PC-3 (cell line): ENCODE data around the gene IBA57. TPM values are rescaled to one million over a fixed set of nuclear protein-coding genes. Genes with fewer than 3 reads are reported as not detected.
A peak's percentile ranks its signal among the peaks of the same experiment; 100 is the strongest.

Experiments
- ATAC-seq: fragments of 200-7000 bp; cut with Tn5 transposase; 2 replicates; pipeline ENCODE4 v1.9.1; 2020; ENCODE audit warnings: mild to moderate bottlenecking, moderate library complexity
- BruUV-seq: library from RNA; stranded (reverse); fragments of 400-500 nt; replicated peaks from 2 replicates; lab custom pipeline; 2021; lab: Mats Ljungman, UMichigan
- CTCF ChIA-PET: fragments of 300-600 bp; sonication (Branson Sonifier 250); formaldehyde crosslinking; loops from one replicate; lab custom pipeline; 2022; ENCODE audit warnings: antibody characterized with exemption; lab: Charles Lee
- POLR2A ChIA-PET: fragments of 300-600 bp; sonication (Branson Sonifier 250); formaldehyde crosslinking; loops from one replicate; lab custom pipeline; 2022; ENCODE audit warnings: antibody characterized with exemption; ENCODE audit not compliant: unreplicated experiment; lab: Charles Lee
- DNase-seq: peaks from one replicate; pipeline ENCODE4 v3.0.0-alpha.2; 2015
- H2AFZ ChIP-seq: fragments of 300-600 bp; sonication (generic); 2 replicates; pipeline ENCODE4 v1.6.0; 2016; ENCODE audit warnings: antibody characterized with exemption, low read length
- H3F3A ChIP-seq: fragments of 300-600 bp; sonication (generic); one replicate; pipeline ENCODE4 v1.6.0; 2017; ENCODE audit warnings: antibody characterized with exemption, low read length, control low read depth, mild to moderate bottlenecking; ENCODE audit not compliant: unreplicated experiment
- H3K27ac ChIP-seq: fragments of 300-600 bp; sonication (generic); 2 replicates; pipeline ENCODE4 v1.5.1; 2016; ENCODE audit warnings: mild to moderate bottlenecking, low read length
- H3K27me3 ChIP-seq: fragments of 300-600 bp; sonication (generic); 2 replicates; pipeline ENCODE4 v1.6.1; 2016; ENCODE audit warnings: low read length, mixed read lengths
- H3K36me3 ChIP-seq: fragments of 300-600 bp; sonication (generic); 2 replicates; pipeline ENCODE4 v1.6.1; 2016; ENCODE audit warnings: low read depth, mixed run types, low read length, mixed read lengths
- H3K4me1 ChIP-seq: fragments of 300-600 bp; sonication (generic); 2 replicates; pipeline ENCODE4 v1.5.1; 2016; ENCODE audit warnings: low read length; ENCODE audit not compliant: insufficient read depth
- H3K4me2 ChIP-seq: fragments of 300-600 bp; sonication (generic); 2 replicates; pipeline ENCODE4 v1.6.0; 2016; ENCODE audit warnings: low read length
- H3K4me3 ChIP-seq: fragments of 300-600 bp; sonication (generic); 2 replicates; pipeline ENCODE4 v1.5.1; 2016; ENCODE audit warnings: mild to moderate bottlenecking, low read length, mixed read lengths
- H3K79me2 ChIP-seq: fragments of 300-600 bp; sonication (generic); 2 replicates; pipeline ENCODE4 v1.6.1; 2017; ENCODE audit warnings: low read length, mixed read lengths
- H3K9ac ChIP-seq: fragments of 300-600 bp; sonication (generic); 2 replicates; pipeline ENCODE4 v1.6.0; 2016; ENCODE audit warnings: mild to moderate bottlenecking, low read length
- H3K9me2 ChIP-seq: fragments of 300-600 bp; sonication (generic); replicated peaks from 2 replicates; pipeline ENCODE4 v1.6.1; 2016; ENCODE audit warnings: mixed run types, low read length, mixed read lengths
- H3K9me3 ChIP-seq: fragments of 300-600 bp; sonication (generic); 2 replicates; pipeline ENCODE4 v1.6.1; 2016; ENCODE audit warnings: low read length, mixed read lengths
- H4K20me1 ChIP-seq: fragments of 300-600 bp; sonication (generic); 2 replicates; pipeline ENCODE4 v1.6.1; 2016; ENCODE audit warnings: low read length, mixed read lengths
- EZH2 ChIP-seq: fragments of 300-600 bp; sonication (generic); IDR thresholded peaks from one replicate; pipeline ENCODE4 v1.6.1; 2017; ENCODE audit warnings: antibody characterized with exemption, mild to moderate bottlenecking, low read length; ENCODE audit not compliant: unreplicated experiment
- EZH2phosphoT487 ChIP-seq: fragments of 300-600 bp; sonication (generic); IDR thresholded peaks from 2 replicates; pipeline ENCODE4 v1.6.1; 2018; ENCODE audit warnings: mild to moderate bottlenecking, antibody characterized with exemption, low read length, borderline replicate concordance
- intact Hi-C: fragments of 100-400 bp; cut with micrococcal nuclease; formaldehyde crosslinking; loops from 2 replicates; pipeline ENCODE4 v1.9.0; 2023
- total RNA-seq: library from RNA; depleted of rRNA; stranded (reverse); fragments of >200 nt; gene quantifications from 2 replicates; pipeline ENCODE4 v1.2.3, GENCODE V29; 2014
- TF ChIP-seq, protein P1 (sequence below): fragments of 300-600 bp; sonication (generic); conservative IDR thresholded peaks from 2 replicates; pipeline ENCODE4 v1.5.1; 2017; ENCODE audit warnings: antibody characterized with exemption, low read depth, mild to moderate bottlenecking, low read length

Gene IBA57
- total RNA-seq, 1 experiment from 2014 or later = 18.3 TPM

DNA sequence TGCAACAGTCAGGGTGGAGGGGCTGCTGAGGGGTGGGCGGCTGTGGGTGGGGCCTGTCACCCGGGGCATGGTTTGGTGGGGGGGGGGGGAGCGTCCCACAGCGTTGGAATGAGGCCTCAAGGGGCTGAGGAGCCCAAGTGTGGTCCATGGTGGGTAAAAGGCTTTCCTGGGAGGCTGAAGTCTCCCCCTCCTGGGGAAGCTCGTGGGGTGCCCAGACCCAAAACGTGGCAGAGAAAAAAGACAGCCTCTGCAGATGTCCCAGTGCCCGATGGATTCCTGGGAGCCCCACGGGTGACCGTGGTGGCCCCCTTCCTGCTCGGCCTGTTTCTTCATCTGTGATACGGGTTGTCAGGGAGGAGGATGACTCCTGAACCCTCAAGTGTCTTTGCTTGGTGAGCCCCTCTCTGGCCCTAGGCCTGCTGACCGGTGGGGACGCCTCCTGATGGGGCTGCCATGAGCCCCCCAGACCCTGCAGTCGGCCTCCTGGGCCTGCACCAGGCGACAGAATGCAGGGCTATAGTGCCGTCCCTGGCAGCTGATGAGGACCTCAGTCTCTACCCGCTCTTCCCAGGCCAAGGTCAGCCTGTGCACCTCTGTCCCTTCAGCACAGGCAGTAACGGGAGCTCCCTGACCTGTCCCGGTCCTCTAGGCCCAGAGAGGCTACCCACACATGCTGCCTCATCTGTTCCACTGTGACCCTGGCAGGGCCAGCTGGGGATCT lies 43.4 kb downstream of the IBA57 start:
- ChIA-PET POLR2A (no interaction called here), CTCF (no interaction called here)
- Histone ChIP-seq H3K9me2 (no peaks in the 10 kb centered on the region), H3K4me3 (no peak overlapping the region), H3K9me3 (no peaks in the 10 kb centered on the region), H3K79me2 (no peaks in the 10 kb centered on the region), H3K4me1 (no peaks in the 10 kb centered on the region), H3K27ac (no peak overlapping the region), H3K9ac (no peak overlapping the region), H3K27me3 (no peaks in the 10 kb centered on the region), H3K4me2 (no peak overlapping the region), H2AFZ (no peak overlapping the region), H3K36me3 (no peaks in the 10 kb centered on the region), H4K20me1 (no peaks in the 10 kb centered on the region), H3F3A (no peaks in the 10 kb centered on the region)
- no TSS peak for BruUV-seq
- TF ChIP-seq EZH2 (no peak), EZH2phosphoT487 (no peak)
- TF ChIP-seq, protein P1, sequence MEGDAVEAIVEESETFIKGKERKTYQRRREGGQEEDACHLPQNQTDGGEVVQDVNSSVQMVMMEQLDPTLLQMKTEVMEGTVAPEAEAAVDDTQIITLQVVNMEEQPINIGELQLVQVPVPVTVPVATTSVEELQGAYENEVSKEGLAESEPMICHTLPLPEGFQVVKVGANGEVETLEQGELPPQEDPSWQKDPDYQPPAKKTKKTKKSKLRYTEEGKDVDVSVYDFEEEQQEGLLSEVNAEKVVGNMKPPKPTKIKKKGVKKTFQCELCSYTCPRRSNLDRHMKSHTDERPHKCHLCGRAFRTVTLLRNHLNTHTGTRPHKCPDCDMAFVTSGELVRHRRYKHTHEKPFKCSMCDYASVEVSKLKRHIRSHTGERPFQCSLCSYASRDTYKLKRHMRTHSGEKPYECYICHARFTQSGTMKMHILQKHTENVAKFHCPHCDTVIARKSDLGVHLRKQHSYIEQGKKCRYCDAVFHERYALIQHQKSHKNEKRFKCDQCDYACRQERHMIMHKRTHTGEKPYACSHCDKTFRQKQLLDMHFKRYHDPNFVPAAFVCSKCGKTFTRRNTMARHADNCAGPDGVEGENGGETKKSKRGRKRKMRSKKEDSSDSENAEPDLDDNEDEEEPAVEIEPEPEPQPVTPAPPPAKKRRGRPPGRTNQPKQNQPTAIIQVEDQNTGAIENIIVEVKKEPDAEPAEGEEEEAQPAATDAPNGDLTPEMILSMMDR = no peak
- ATAC-seq (no peak), DNase-seq (no peak)
- intact Hi-C loops = no loop called here

DNA sequence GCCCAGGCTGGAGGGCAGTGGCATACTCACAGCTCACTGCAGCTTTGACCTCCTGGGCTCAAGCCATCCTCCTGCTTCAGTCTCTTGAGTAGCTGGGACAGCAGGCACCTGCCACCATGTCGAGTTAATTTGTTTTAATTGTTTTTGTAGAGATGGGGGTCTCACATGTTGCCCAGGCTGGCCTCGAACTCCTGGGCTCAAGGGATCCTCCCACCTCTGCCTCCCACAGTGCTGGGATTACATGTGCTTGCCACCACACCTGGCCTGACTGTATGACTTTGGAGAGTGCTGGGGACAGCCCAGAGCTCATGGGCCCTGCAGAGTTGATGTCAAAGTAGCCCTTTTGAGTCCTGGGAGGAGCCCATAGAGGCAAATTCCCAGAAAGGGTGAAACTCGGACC lies 44.1 kb downstream of the IBA57 start:
- intact Hi-C loops = no loop called here
- Histone ChIP-seq H4K20me1 (no peaks in the 10 kb centered on the region), H3K4me2 (no peak overlapping the region), H3K36me3 (no peaks in the 10 kb centered on the region), H3K4me3 (no peak overlapping the region), H3K9me2 (no peaks in the 10 kb centered on the region), H3K27ac (no peak overlapping the region), H2AFZ (no peak overlapping the region), H3K9me3 (no peaks in the 10 kb centered on the region), H3K9ac (no peak overlapping the region), H3K79me2 (no peaks in the 10 kb centered on the region), H3K4me1 (no peaks in the 10 kb centered on the region), H3K27me3 (no peaks in the 10 kb centered on the region), H3F3A (no peaks in the 10 kb centered on the region)
- no peak for DNase-seq
- POLR2A ChIA-PET = no interaction called here
- no peak for ATAC-seq
- BruUV-seq = no TSS peak
- TF ChIP-seq, protein P1 = no peak
- no peak for TF ChIP-seq EZH2phosphoT487
- TF ChIP-seq EZH2 = no peak
- CTCF ChIA-PET = no interaction called here

DNA sequence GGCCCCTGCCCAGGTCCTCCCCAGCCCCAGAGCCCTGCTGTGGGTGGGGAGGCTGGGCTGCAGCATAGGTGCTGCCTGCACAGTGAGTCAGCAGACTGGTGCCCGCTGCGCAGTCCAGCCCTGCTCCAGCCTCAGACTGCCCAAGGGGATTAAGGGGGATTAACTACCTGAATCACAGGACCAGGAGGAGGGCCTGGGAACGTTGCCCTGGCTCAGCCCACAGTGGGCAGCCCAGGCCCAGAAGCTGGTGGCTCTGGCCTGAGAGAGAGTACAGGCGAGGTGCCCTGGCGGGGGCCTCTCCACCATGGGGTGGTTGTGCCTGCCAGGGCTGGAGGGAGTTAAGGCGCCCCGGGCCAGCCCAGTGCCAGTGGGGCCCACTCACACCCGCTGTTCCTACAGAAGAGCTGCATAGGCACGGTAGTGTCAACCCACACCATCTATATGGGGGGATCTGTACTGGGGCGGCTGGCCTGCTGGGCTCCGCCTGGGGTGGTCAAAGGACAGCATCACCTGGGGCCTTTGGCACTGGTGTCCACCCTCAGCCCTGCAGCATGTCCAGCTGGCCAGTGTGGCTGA lies 44.6 kb downstream of the IBA57 start:
- H3K79me2 ChIP-seq = no peaks in the 10 kb centered on the region
- DNase-seq = peak; percentile 70
- no peak overlapping the region for H2AFZ ChIP-seq
- no peaks in the 10 kb centered on the region for H4K20me1 ChIP-seq
- H3K9ac ChIP-seq = no peak overlapping the region
- no peak overlapping the region for H3K27ac ChIP-seq
- H3K4me1 ChIP-seq = no peaks in the 10 kb centered on the region
- no peaks in the 10 kb centered on the region for H3F3A ChIP-seq
- ATAC-seq = peak; percentile 42
- H3K27me3 ChIP-seq = no peaks in the 10 kb centered on the region
- no peak overlapping the region for H3K4me2 ChIP-seq
- CTCF ChIA-PET = no interaction called here
- no peaks in the 10 kb centered on the region for H3K9me3 ChIP-seq
- H3K4me3 ChIP-seq = no peak overlapping the region
- POLR2A ChIA-PET = no interaction called here
- H3K36me3 ChIP-seq = no peaks in the 10 kb centered on the region
- intact Hi-C loops = no loop called here
- BruUV-seq = no TSS peak
- no peaks in the 10 kb centered on the region for H3K9me2 ChIP-seq
- TF ChIP-seq, protein P1 = no peak
- TF ChIP-seq EZH2 = no peak
- TF ChIP-seq EZH2phosphoT487 = no peak
